HEK293T (cell line): ENCODE data around the gene GABRB1.

Experiments used
- CTCF ChIA-PET: fragments of 350-600 bp; formaldehyde crosslinking; extraction: SDS; loops from one replicate; lab custom pipeline; 2021; ENCODE audit warnings: antibody characterized with exemption, inconsistent platforms; lab: Yijun Ruan, JAX
- POLR2A ChIA-PET: fragments of 350-600 bp; formaldehyde crosslinking; extraction: SDS; loops from one replicate; lab custom pipeline; 2020; ENCODE audit warnings: antibody characterized with exemption, inconsistent platforms; lab: Yijun Ruan, JAX
- DNase-seq: peaks from one replicate; pipeline ENCODE4 v3.0.0; 2012; ENCODE audit warnings: mixed read lengths; ENCODE audit errors: extremely low spot score
- ARNT ChIP-seq: fragments of 450-650 bp; IDR thresholded peaks from 2 replicates; pipeline ENCODE4 v1.6.1; 2017; ENCODE audit warnings: mild to moderate bottlenecking
- BHLHE40 ChIP-seq: fragments of 450-650 bp; IDR thresholded peaks from 2 replicates; pipeline ENCODE4 v1.6.1; 2016; ENCODE audit warnings: mild to moderate bottlenecking, moderate library complexity, borderline replicate concordance
- CTBP1 ChIP-seq: fragments of 450-650 bp; IDR thresholded peaks from 2 replicates; pipeline ENCODE4 v1.6.1; 2016; ENCODE audit warnings: borderline replicate concordance
- ELF4 ChIP-seq: fragments of 450-650 bp; IDR thresholded peaks from 2 replicates; pipeline ENCODE4 v1.6.1; 2017; ENCODE audit warnings: antibody characterized with exemption
- FOXA1 ChIP-seq: fragments of 450-650 bp; IDR thresholded peaks from 2 replicates; pipeline ENCODE4 v1.6.1; 2016; ENCODE audit warnings: mild to moderate bottlenecking
- FOXK2 ChIP-seq: fragments of 450-650 bp; IDR thresholded peaks from 2 replicates; pipeline ENCODE4 v1.6.1; 2016; ENCODE audit warnings: mild to moderate bottlenecking
- FOXM1 ChIP-seq: fragments of 450-650 bp; IDR thresholded peaks from 2 replicates; pipeline ENCODE4 v1.6.1; 2017; ENCODE audit warnings: mild to moderate bottlenecking, borderline replicate concordance
- HDGF ChIP-seq: fragments of 450-650 bp; IDR thresholded peaks from 2 replicates; pipeline ENCODE4 v1.6.1; 2017; ENCODE audit warnings: antibody characterized with exemption, borderline replicate concordance
- L3MBTL2 ChIP-seq: fragments of 450-650 bp; conservative IDR thresholded peaks from 2 replicates; pipeline ENCODE4 v1.6.1; 2016; ENCODE audit warnings: mild to moderate bottlenecking
- LEF1 ChIP-seq: fragments of 450-650 bp; IDR thresholded peaks from 2 replicates; pipeline ENCODE4 v1.6.1; 2017; ENCODE audit warnings: mild to moderate bottlenecking, borderline replicate concordance
- NFRKB ChIP-seq: fragments of 450-650 bp; IDR thresholded peaks from 2 replicates; pipeline ENCODE4 v1.6.1; 2016; ENCODE audit warnings: mild to moderate bottlenecking, moderate library complexity
- SP1 ChIP-seq: fragments of 450-650 bp; IDR thresholded peaks from 2 replicates; pipeline ENCODE4 v1.6.1; 2017
- SUZ12 ChIP-seq: fragments of 450-650 bp; IDR thresholded peaks from 2 replicates; pipeline ENCODE4 v1.6.1; 2016; ENCODE audit warnings: mild to moderate bottlenecking
- TARDBP ChIP-seq: fragments of 450-650 bp; IDR thresholded peaks from 2 replicates; pipeline ENCODE4 v1.6.1; 2016
- ZNF384 ChIP-seq: fragments of 450-650 bp; IDR thresholded peaks from 2 replicates; pipeline ENCODE4 v1.6.1; 2016
- TF ChIP-seq, protein P1 (sequence below): fragments of 450-650 bp; IDR thresholded peaks from 2 replicates; pipeline ENCODE4 v1.6.1; 2016

GABRB1 gene

DNA sequence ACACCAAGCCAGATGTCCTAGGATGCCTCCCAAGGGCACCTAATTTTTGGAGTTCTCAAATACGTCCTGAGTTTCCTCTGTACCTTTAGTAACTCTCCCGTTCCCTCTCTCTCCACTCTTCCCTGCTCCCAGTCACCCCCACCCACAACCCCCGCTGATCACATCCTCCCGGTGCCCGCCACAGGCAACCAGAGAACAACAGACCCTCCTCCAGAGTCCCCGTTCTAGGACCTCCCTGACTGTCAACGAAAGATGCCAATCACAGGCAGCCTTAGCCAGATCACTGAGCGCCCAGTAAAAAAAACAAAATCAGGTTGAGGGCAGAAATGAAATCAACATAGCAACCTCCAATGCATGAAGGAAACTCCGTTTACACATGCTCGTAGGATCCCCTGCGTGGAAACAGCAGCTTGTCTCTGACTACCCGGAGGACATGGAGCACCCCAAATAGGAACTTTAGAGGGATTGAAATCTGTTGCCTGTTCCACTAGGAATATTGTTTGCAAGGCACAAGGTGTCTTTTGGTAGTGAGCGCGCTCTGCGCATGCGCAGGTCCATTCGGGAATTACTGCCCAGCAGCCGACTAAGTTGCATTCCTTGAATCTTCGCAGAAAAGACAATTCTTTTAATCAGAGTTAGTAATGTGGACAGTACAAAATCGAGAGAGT lies at the start of gene GABRB1:
TSS of gene GABRB1 (plus strand) at position 557 of the 668 bp plus-strand sequence.
- TF ChIP-seq CTBP1 (no peak), FOXM1 (no peak), FOXK2 (no peak), TARDBP (no peak), SP1 (no peak), ZNF384 (no peak), NFRKB (no peak), FOXA1 (no peak), SUZ12 (no peak), HDGF (no peak), L3MBTL2 (no peak), LEF1 (no peak), BHLHE40 (no peak), ARNT (no peak), ELF4 (no peak)
- TF ChIP-seq, protein P1, sequence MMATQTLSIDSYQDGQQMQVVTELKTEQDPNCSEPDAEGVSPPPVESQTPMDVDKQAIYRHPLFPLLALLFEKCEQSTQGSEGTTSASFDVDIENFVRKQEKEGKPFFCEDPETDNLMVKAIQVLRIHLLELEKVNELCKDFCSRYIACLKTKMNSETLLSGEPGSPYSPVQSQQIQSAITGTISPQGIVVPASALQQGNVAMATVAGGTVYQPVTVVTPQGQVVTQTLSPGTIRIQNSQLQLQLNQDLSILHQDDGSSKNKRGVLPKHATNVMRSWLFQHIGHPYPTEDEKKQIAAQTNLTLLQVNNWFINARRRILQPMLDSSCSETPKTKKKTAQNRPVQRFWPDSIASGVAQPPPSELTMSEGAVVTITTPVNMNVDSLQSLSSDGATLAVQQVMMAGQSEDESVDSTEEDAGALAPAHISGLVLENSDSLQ, result no peak
- peak; percentile 7 for DNase-seq
- POLR2A ChIA-PET, result no interaction called here
- CTCF ChIA-PET, result no interaction called here

DNA sequence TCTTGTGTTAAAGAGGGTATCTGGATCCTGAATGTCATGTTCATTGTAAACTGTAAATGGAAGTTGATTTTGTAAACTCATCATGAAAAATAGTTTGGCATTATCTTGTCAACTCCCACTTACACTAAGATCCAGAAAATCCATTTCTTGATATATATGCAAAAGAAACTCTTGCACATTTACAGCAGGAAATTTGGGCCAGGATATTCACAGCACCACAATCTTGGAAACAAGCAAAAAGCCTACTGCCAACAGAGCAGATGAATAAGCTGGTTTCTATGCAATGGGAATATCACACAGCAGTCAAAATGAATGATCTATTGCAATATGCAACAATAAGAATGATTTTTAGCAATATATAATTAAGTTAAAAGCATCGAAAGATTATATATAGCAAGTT lies 46.6 kb upstream of the GABRB1 start:
- CTCF ChIA-PET, result no interaction called here
- no peak for TF ChIP-seq FOXA1
- no peak for TF ChIP-seq LEF1
- TF ChIP-seq SP1, result no peak
- no peak for TF ChIP-seq ELF4
- TF ChIP-seq SUZ12, result no peak
- no peak for TF ChIP-seq ARNT
- no peak for TF ChIP-seq FOXK2
- TF ChIP-seq FOXM1, result no peak
- TF ChIP-seq NFRKB, result no peak
- TF ChIP-seq, protein P1, result no peak
- POLR2A ChIA-PET, result no interaction called here
- no peak for DNase-seq

DNA sequence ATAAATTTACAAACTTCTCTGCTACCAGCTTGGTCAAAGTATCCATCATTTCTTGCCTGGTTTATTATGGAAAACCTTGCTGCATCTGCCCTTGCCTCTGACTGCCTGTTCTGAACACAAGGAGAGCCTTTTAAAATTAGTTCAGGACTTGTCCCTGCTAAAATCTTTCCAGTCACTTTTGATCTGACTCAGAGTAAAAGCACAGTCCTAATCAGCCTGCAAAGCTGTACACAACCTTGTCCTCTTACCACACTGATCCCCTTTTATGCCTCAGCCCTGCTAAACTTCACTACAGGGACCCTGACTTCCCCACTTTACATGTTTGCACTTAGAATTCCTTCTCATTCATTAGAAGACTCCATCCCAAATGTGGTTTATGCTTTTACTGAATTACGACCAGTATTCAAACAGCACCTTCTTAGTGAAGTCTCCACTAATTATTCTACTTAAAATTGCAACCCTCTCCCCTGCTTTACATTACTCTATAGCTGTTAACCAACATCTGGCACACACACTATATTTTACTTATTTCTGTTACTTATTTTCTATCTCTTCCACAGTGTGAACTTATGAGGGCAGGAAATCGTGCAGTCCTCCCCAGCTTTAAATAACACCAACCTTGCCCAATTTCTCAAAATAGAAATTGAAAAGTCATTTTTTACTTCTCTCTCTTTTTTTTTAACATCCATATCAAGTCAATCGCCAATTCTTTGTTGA lies 44.3 kb upstream of the GABRB1 start:
- no peak for DNase-seq
- ChIA-PET POLR2A (no interaction called here), CTCF (no interaction called here)
- TF ChIP-seq ELF4 (no peak), L3MBTL2 (no peak), SUZ12 (no peak), ARNT (no peak), BHLHE40 (no peak), SP1 (no peak), LEF1 (no peak), ZNF384 (no peak), FOXK2 (no peak), FOXA1 (no peak)
- TF ChIP-seq, protein P1, result no peak

DNA sequence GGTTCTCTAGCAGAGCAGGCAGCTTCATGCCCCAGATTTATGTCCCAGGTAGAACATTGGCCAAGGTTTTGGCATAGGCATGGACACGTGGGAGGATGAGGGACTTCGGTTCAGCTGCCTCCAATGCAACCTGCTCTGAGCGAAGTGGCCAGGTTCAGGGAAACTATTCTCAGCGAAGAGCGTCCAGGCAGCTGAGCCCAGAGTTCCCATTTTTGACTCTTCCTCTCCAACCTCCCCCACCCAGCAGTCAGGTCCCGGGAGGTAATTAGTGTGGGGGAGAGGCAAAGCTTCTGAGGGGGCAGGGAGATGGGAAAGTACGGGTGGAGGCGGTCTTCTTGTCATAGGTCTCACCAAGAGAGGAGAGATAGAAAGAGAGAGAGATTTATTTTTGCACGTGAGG lies 39.0 kb upstream of the GABRB1 start:
- ChIA-PET POLR2A (no interaction called here), CTCF (no interaction called here)
- no peak for DNase-seq
- TF ChIP-seq CTBP1, result no peak
- no peak for TF ChIP-seq ELF4
- TF ChIP-seq SP1, result no peak
- TF ChIP-seq TARDBP, result no peak
- no peak for TF ChIP-seq L3MBTL2
- no peak for TF ChIP-seq ARNT
- TF ChIP-seq SUZ12, result no peak

DNA sequence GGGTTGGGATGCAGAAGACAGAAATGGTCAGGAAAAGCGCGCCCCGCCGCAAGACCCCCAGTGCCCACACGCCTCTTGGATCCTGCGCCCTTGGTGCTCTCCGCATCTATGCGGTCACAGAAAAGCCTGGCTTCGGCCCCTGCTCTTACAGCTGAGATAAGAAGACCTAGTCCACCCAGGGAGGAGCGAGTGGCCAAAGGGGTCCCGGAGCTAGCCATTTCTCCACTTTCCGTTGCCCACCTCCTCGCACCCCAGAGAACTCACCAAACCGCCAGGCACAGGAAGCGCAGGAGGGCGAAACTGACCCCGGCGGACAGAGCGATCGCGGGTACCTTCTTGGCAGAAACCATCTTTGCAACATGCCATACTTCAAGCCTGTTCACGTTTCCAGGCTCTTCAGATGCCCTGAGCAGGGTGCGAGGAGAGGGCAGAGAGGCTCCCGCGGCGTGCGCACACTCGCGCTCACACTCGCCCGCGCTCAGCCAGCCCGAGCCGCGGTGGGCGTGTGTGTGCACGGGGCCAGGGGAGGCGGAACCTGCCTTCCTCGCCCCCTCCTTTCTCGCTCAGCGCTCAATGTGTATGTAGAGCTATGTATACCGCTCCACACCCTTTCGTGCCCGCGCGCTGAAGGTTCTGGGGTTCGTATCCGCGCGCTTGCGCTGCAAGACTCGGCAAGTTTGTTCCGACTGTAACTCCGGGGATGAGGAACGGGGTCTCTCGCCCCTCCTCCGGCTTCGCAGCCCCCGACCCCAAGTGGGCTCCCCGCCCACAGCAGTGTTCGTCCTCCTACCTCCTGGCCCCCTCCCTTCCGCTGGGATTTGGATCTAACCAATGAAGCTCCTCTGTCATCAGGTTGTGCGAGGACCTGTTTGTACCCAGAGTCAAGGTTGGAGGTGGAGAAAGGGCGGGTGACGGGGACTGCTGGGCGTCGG lies 38.0 kb upstream of the GABRB1 start, which contains the start of gene GABRA4:
TSS of gene GABRA4 (minus strand) at position 507 of the 932 bp plus-strand sequence. CDS start at position 350, 157 bp downstream.
- DNase-seq, result no peak
- TF ChIP-seq ELF4 (no peak), L3MBTL2 (no peak), ZNF384 (no peak), HDGF (no peak), LEF1 (no peak), TARDBP (no peak), ARNT (no peak), FOXK2 (no peak), FOXA1 (no peak), CTBP1 (no peak), SP1 (no peak), NFRKB (no peak), SUZ12 (no peak), BHLHE40 (no peak), FOXM1 (no peak)
- TF ChIP-seq, protein P1, result no peak
- ChIA-PET CTCF (no interaction called here), POLR2A (no interaction called here)
